ENCODE results near the gene WDR91. TPM values are rescaled to one million over a fixed set of nuclear protein-coding genes. Genes with fewer than 3 reads are reported as not detected.
"Not testable (repeated sequence)": the region's sequence is repeated elsewhere in the genome, so short reads cannot be mapped to it uniquely, and the experiment has no call there.

WDR91 gene
- total RNA-seq, 1 experiment from 2014 or later: 8.8 TPM

- DNase-seq (ENCODE audit: low read depth, low spot score) (no peak), ATAC-seq (no peak)
- no peak overlapping the region for H3K27ac ChIP-seq (ENCODE audit: low read length)
- H3K27me3 ChIP-seq (ENCODE audit: control insufficient read depth, insufficient read depth, low read length): no peaks in the 10 kb centered on the region
- ChIA-PET CTCF (no interaction called here), POLR2A (no interaction called here)
- H3K4me1 ChIP-seq (ENCODE audit: control insufficient read depth, insufficient read depth, low read length): peaks cover 4% of the 10 kb centered on the region
- H3K4me3 ChIP-seq (ENCODE audit: low read depth in 2 of 2, low read length in 2 of 2): no peak overlapping the region
- intact Hi-C loops (cut with micrococcal nuclease; ENCODE audit: unreplicated experiment): no loop called here
- no TSS peak for BruUV-seq (replicated peaks)
- no peaks in the 10 kb centered on the region for H3K9me3 ChIP-seq (ENCODE audit: control insufficient read depth, insufficient read depth, low read depth, low read length)
- in situ Hi-C loops (cut with HindIII; ENCODE audit: low pct_unique_long_range_greater_than_20kb, low sequenced_read_pairs): no loop called here
- H3K36me3 ChIP-seq (ENCODE audit: control insufficient read depth, insufficient read depth, low read length): no peaks in the 10 kb centered on the region
- TF ChIP-seq SIN3A (IDR thresholded peaks at IDR 0.05; ENCODE audit: borderline replicate concordance, insufficient read depth, low read depth, low read length) (no peak), POLR2AphosphoS5 (IDR thresholded peaks at IDR 0.05; ENCODE audit: low read depth, low read length) (no peak), REST (IDR thresholded peaks at IDR 0.05; ENCODE audit: insufficient read depth in 1 of 2, low read depth in 2 of 2, low read length in 1 of 2) (no peak), TCF7L2 (IDR thresholded peaks at IDR 0.05; ENCODE audit: low read depth, low read length) (no peak), CTCF (IDR thresholded peaks at IDR 0.05) (no peak)
Measured at GRCh38 chr7:135213831-135214230, 2.5 kb upstream of the WDR91 start.

- intact Hi-C loops (cut with micrococcal nuclease; ENCODE audit: unreplicated experiment); H3K4me1 ChIP-seq (ENCODE audit: control insufficient read depth, insufficient read depth, low read length); BruUV-seq (replicated peaks); H3K36me3 ChIP-seq (ENCODE audit: control insufficient read depth, insufficient read depth, low read length); in situ Hi-C loops (cut with HindIII; ENCODE audit: low pct_unique_long_range_greater_than_20kb, low sequenced_read_pairs); POLR2A ChIA-PET; H3K27me3 ChIP-seq (ENCODE audit: control insufficient read depth, insufficient read depth, low read length); H3K9me3 ChIP-seq (ENCODE audit: control insufficient read depth, insufficient read depth, low read depth, low read length); DNase-seq (ENCODE audit: low read depth, low spot score); CTCF ChIA-PET; ATAC-seq: not testable (repeated sequence)
- Histone ChIP-seq H3K4me3 (ENCODE audit: low read depth in 2 of 2, low read length in 2 of 2) (peak overlapping the region; percentile 81 to 86), H3K27ac (ENCODE audit: low read length) (peak overlapping the region; percentile 58)
Measured at GRCh38 chr7:135211946-135212685, 790 bp upstream of the WDR91 start.

GRCh38 chr7:135210888-135211178 lies 493 bp downstream of the WDR91 start:
- intact Hi-C loops (cut with micrococcal nuclease; ENCODE audit: unreplicated experiment) (no loop called here), in situ Hi-C loops (cut with HindIII; ENCODE audit: low pct_unique_long_range_greater_than_20kb, low sequenced_read_pairs) (no loop called here)
- H3K27me3 ChIP-seq (ENCODE audit: control insufficient read depth, insufficient read depth, low read length): no peaks in the 10 kb centered on the region
- peak overlapping the region; percentile 73 for H3K27ac ChIP-seq (ENCODE audit: low read length)
- ChIA-PET CTCF (no interaction called here), POLR2A (no interaction called here)
- peaks cover 4% of the 10 kb centered on the region for H3K4me1 ChIP-seq (ENCODE audit: control insufficient read depth, insufficient read depth, low read length)
- no peak for DNase-seq (ENCODE audit: low read depth, low spot score)
- peak overlapping the region; percentile 81 to 86 for H3K4me3 ChIP-seq (ENCODE audit: low read depth in 2 of 2, low read length in 2 of 2)
- BruUV-seq (replicated peaks): no TSS peak
- H3K36me3 ChIP-seq (ENCODE audit: control insufficient read depth, insufficient read depth, low read length): no peaks in the 10 kb centered on the region
- no peaks in the 10 kb centered on the region for H3K9me3 ChIP-seq (ENCODE audit: control insufficient read depth, insufficient read depth, low read depth, low read length)
- ATAC-seq: peak; percentile 43
- no peak for TF ChIP-seq TCF7L2 (IDR thresholded peaks at IDR 0.05; ENCODE audit: low read depth, low read length)
- no peak for TF ChIP-seq SIN3A (IDR thresholded peaks at IDR 0.05; ENCODE audit: borderline replicate concordance, insufficient read depth, low read depth, low read length)
- TF ChIP-seq POLR2AphosphoS5 (IDR thresholded peaks at IDR 0.05; ENCODE audit: low read depth, low read length): no peak
